Measurements from ENCODE around the gene GMPR2.

The GMPR2 gene

DNA sequence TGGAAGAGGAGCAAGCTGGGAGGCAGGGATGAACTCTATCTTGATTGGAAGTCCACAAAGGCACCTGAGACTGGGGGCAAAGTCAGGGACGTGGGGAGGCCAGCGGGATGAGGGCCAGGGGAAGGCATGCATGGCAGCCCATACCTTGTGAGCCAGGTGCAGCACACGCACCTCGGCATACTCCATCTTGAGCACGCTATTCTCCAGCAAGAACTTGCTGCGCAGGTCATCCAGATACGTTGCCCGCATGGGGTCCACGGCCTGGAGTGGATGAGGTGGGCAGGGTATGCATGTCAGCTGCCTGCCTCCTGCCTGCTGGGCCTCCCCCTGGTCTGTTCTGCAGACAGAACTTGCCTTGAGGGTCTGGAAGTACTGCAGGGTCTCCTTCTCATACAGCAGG is 34.8 kb downstream of the GMPR2 start:
- no peaks in the 10 kb centered on the region for H3K9me3 ChIP-seq
- no peaks in the 10 kb centered on the region for H3K27me3 ChIP-seq
- H3K36me3 ChIP-seq = no peaks in the 10 kb centered on the region
- H3K4me3 ChIP-seq (ENCODE audit: low read depth, low read length) = no peak overlapping the region
- TF ChIP-seq, protein P1, sequence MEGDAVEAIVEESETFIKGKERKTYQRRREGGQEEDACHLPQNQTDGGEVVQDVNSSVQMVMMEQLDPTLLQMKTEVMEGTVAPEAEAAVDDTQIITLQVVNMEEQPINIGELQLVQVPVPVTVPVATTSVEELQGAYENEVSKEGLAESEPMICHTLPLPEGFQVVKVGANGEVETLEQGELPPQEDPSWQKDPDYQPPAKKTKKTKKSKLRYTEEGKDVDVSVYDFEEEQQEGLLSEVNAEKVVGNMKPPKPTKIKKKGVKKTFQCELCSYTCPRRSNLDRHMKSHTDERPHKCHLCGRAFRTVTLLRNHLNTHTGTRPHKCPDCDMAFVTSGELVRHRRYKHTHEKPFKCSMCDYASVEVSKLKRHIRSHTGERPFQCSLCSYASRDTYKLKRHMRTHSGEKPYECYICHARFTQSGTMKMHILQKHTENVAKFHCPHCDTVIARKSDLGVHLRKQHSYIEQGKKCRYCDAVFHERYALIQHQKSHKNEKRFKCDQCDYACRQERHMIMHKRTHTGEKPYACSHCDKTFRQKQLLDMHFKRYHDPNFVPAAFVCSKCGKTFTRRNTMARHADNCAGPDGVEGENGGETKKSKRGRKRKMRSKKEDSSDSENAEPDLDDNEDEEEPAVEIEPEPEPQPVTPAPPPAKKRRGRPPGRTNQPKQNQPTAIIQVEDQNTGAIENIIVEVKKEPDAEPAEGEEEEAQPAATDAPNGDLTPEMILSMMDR (IDR thresholded peaks at IDR 0.05; ENCODE audit: low read depth, low read length) = no peak
- no peak for DNase-seq
- H3K4me1 ChIP-seq = no peaks in the 10 kb centered on the region

DNA sequence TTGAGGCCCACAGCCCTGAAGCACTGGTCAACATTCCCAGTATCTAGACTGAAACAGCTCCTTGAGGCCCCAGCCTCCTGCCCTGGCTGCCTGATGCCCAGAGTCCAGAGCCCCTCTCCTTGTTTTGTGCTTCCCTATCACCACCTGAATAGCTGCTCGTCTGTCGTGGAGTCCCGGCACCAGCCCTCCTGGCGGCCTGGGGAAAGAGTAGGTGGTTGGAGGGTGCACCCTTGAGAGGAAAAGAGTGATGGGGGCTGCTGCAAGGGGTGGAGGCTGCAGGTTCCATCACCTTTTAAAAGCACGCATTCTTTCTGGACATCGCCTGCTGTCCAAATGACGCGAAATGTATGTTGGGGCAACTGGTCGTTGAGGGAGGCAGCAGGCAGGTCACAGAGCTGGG is 35.5 kb downstream of the GMPR2 start:
- H3K4me1 ChIP-seq = no peaks in the 10 kb centered on the region
- H3K36me3 ChIP-seq = no peaks in the 10 kb centered on the region
- H3K4me3 ChIP-seq (ENCODE audit: low read depth, low read length) = no peak overlapping the region
- no peak for DNase-seq
- no peaks in the 10 kb centered on the region for H3K27me3 ChIP-seq
- no peaks in the 10 kb centered on the region for H3K9me3 ChIP-seq
- TF ChIP-seq, protein P1 (IDR thresholded peaks at IDR 0.05; ENCODE audit: low read depth, low read length) = no peak

DNA sequence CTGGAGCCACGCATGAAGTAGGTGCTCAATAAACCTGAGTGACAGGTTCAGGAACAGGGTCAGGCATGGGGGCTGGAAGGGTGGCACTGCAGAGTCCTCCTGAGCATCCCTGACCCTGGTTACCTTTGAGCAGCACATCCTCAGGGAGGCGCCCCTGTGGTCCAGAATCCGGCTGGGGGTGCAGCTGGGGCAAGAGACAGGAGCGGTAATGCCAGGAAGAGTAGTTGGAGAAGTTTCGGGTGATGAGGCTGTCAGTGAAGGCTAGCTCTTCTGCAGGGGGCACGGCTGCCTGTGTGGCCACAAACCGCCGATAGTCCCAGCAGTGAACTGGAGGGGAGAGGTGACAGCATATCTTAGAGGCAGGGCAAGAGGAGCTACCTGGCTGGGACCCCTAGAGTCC is 36.6 kb downstream of the GMPR2 start:
- no peaks in the 10 kb centered on the region for H3K4me1 ChIP-seq
- no peaks in the 10 kb centered on the region for H3K9me3 ChIP-seq
- H3K36me3 ChIP-seq = no peaks in the 10 kb centered on the region
- TF ChIP-seq, protein P1 (IDR thresholded peaks at IDR 0.05; ENCODE audit: low read depth, low read length) = no peak
- DNase-seq = no peak
- H3K27me3 ChIP-seq = no peaks in the 10 kb centered on the region
- no peak overlapping the region for H3K4me3 ChIP-seq (ENCODE audit: low read depth, low read length)

DNA sequence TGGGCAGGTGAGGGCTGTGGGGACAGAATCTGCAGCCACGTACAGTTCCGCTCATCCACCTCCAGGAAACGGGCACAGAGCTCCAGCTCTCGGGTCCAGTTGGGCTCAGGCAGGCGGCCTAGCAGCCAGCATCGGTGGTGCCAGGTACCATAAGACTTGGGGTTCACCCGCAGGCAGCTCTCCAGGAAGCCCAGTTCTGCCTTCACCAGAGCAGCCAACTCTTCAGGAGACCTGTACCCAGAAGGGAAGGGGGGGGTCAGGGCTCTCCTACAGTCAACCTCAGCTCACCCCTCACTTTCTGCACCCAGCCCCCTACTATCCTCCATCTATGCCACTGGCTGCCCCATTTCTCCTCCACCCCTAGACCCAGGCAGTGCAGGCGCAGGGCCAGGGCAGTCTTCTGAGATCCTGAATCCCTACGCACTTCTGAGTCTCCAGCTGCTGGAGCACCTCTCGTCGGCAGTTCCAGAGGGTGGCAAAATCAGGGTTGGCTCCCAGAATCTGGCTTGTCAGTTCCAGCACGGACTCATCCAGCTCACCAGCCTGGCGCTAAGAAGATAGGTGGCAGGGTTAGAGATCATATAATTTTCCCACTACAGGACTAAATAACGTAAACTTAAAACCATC is 37.3 kb downstream of the GMPR2 start:
- Histone ChIP-seq H3K9me3 (no peaks in the 10 kb centered on the region), H3K4me3 (ENCODE audit: low read depth, low read length) (no peak overlapping the region), H3K4me1 (no peaks in the 10 kb centered on the region), H3K36me3 (no peaks in the 10 kb centered on the region), H3K27me3 (no peaks in the 10 kb centered on the region)
- DNase-seq = no peak
- TF ChIP-seq, protein P1 (IDR thresholded peaks at IDR 0.05; ENCODE audit: low read depth, low read length) = no peak

DNA sequence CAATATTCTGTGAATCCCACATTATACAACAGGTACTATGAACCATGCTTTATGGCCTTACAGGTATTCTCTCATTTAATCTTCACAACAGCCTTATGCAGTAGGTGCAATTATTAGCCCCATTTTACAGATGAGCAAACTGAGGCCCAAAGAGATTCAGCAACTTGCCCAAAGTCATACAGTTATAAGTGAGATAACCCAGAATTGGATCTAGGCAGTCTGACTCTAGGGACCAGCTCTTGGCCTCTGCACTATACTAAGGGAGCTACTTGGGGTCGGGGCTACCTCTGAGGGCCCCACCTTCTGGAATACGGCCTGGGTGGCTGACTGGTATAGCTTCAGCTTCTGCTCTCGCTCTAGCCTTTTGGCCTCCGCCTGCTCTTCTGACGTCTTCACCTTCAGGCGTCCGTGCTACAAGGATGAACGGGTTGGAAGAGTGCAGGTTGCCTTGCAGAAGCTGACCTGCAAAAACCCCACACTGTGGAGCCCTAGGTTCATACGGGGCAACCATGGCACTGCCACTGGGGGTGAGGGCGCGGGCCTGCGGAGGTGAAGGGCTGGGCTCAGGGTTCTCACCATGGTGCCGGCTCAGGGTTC is 37.9 kb downstream of the GMPR2 start:
- DNase-seq = no peak
- H3K27me3 ChIP-seq = no peaks in the 10 kb centered on the region
- no peaks in the 10 kb centered on the region for H3K9me3 ChIP-seq
- TF ChIP-seq, protein P1 (IDR thresholded peaks at IDR 0.05; ENCODE audit: low read depth, low read length) = no peak
- peak overlapping the region; percentile 76 for H3K4me3 ChIP-seq (ENCODE audit: low read depth, low read length)
- no peaks in the 10 kb centered on the region for H3K4me1 ChIP-seq
- H3K36me3 ChIP-seq = no peaks in the 10 kb centered on the region

GRCh38 chr14:24271134-24271833 is 38.6 kb downstream of the GMPR2 start, which contains the start of gene RABGGTA:
RABGGTA (minus strand) TSS chr14:24271597; CDS start chr14:24271115, 482 bp downstream.
- Histone ChIP-seq H3K4me3 (ENCODE audit: low read depth, low read length) (peak within 1 kb of the TSS; percentile 76), H3K9me3 (no peaks in the 10 kb centered on the region), H3K36me3 (no peaks in the 10 kb centered on the region), H3K27me3 (no peaks in the 10 kb centered on the region), H3K4me1 (no peaks in the 10 kb centered on the region)
- TF ChIP-seq, protein P1 (IDR thresholded peaks at IDR 0.05; ENCODE audit: low read depth, low read length) = peak; percentile 58
- DNase-seq = peak; percentile 90
